Measurements from ENCODE around the gene LCLAT1.

The LCLAT1 gene

DNA sequence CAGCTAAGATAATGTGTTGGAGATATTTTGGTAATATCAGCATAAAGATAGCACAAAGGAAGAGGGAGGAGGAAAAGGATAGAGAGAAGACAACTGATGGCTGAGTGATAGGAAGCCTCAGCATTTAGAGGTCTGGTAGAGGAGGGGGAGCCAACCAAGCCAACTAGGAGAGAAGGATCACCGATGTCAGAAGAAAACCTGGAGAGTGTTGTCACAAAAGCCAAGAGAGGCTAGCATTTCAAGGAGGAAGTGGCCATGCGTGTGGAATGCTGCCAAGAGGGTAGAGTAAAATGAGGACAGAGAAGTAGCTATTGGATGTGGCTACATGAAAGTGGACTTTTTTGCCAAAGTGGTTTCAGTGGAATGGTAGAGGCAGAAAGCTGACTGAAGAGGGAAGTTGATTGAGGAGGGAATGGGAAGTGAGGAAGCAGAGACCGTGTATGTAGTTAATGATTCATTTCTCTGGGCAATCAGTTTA, 34.3 kb downstream of the LCLAT1 start:
- Histone ChIP-seq H3K4me1 (ENCODE audit: control insufficient read depth, low read length) (no peaks in the 10 kb centered on the region), H3K4me3 (ENCODE audit: low read length) (no peak overlapping the region), H3K27me3 (ENCODE audit: control insufficient read depth, low read length) (no peaks in the 10 kb centered on the region), H4K20me1 (ENCODE audit: control insufficient read depth, insufficient read depth, low read depth, low read length) (no peaks in the 10 kb centered on the region), H3F3A (ENCODE audit: control insufficient read depth, insufficient read depth) (no peaks in the 10 kb centered on the region), H3K79me2 (ENCODE audit: control insufficient read depth, low read length) (peaks cover 39% of the 10 kb centered on the region), H3K4me2 (ENCODE audit: low read length) (no peak overlapping the region), H3K9me3 (ENCODE audit: control insufficient read depth, insufficient read depth, low read length) (no peaks in the 10 kb centered on the region), H3K36me3 (ENCODE audit: control insufficient read depth, low read length) (no peaks in the 10 kb centered on the region), H3K9me2 (replicated peaks; ENCODE audit: control insufficient read depth, low read length) (no peaks in the 10 kb centered on the region), H3K27ac (ENCODE audit: low read depth, low read length) (no peak overlapping the region)
- TF ChIP-seq, protein P1, sequence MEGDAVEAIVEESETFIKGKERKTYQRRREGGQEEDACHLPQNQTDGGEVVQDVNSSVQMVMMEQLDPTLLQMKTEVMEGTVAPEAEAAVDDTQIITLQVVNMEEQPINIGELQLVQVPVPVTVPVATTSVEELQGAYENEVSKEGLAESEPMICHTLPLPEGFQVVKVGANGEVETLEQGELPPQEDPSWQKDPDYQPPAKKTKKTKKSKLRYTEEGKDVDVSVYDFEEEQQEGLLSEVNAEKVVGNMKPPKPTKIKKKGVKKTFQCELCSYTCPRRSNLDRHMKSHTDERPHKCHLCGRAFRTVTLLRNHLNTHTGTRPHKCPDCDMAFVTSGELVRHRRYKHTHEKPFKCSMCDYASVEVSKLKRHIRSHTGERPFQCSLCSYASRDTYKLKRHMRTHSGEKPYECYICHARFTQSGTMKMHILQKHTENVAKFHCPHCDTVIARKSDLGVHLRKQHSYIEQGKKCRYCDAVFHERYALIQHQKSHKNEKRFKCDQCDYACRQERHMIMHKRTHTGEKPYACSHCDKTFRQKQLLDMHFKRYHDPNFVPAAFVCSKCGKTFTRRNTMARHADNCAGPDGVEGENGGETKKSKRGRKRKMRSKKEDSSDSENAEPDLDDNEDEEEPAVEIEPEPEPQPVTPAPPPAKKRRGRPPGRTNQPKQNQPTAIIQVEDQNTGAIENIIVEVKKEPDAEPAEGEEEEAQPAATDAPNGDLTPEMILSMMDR (IDR thresholded peaks at IDR 0.05; ENCODE audit: low read depth, low read length, poor library complexity, severe bottlenecking): no peak
- no peak for TF ChIP-seq EZH2phosphoT487 (IDR thresholded peaks at IDR 0.05; ENCODE audit: borderline replicate concordance, low read length)

DNA sequence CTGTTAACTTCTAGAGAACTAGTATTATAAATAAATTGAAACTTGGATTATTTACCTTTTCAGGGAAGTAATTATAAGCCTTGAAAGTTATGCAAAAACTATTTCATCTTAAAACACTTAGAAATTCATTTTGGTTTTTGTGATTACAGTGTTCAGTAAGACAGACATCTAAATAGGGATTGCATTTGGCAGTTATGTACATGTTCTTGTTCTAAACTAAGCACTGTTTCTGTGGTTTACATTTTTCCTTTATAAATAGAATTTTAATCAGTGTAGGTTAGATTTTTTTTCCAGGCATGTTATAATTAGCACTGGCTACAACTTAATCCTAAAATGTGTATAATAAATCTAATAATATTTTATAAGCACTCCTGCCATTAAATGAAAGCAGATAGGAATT, 35.0 kb downstream of the LCLAT1 start:
- Histone ChIP-seq H3K36me3 (ENCODE audit: control insufficient read depth, low read length) (no peaks in the 10 kb centered on the region), H3K9me2 (replicated peaks; ENCODE audit: control insufficient read depth, low read length) (no peaks in the 10 kb centered on the region), H3K27ac (ENCODE audit: low read depth, low read length) (no peak overlapping the region), H3K4me1 (ENCODE audit: control insufficient read depth, low read length) (no peaks in the 10 kb centered on the region), H3K79me2 (ENCODE audit: control insufficient read depth, low read length) (peaks cover 40% of the 10 kb centered on the region), H3F3A (ENCODE audit: control insufficient read depth, insufficient read depth) (no peaks in the 10 kb centered on the region), H3K4me3 (ENCODE audit: low read length) (no peak overlapping the region), H3K27me3 (ENCODE audit: control insufficient read depth, low read length) (no peaks in the 10 kb centered on the region), H3K9me3 (ENCODE audit: control insufficient read depth, insufficient read depth, low read length) (no peaks in the 10 kb centered on the region), H4K20me1 (ENCODE audit: control insufficient read depth, insufficient read depth, low read depth, low read length) (no peaks in the 10 kb centered on the region), H3K4me2 (ENCODE audit: low read length) (no peak overlapping the region)
- TF ChIP-seq, protein P1 (IDR thresholded peaks at IDR 0.05; ENCODE audit: low read depth, low read length, poor library complexity, severe bottlenecking): no peak
- TF ChIP-seq EZH2phosphoT487 (IDR thresholded peaks at IDR 0.05; ENCODE audit: borderline replicate concordance, low read length): no peak

DNA sequence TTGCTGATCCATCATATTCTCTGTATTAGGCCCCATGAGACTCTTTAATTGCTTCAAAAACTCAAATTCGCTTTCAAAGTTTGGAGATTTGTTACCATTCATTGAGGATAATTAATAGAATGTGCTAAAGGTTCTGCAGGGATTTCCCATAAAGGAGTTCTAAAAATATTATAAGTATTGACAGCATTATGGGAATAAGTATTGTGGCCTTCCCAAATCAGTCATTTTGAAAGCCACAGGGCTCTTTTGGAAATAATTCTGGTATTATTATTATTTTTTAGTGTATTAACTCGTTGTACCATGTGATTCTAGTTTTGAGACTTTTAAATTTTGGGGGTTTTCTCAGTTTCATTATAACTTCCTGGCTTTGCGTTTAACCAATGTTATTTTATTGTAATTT, 37.1 kb downstream of the LCLAT1 start:
- TF ChIP-seq EZH2phosphoT487 (IDR thresholded peaks at IDR 0.05; ENCODE audit: borderline replicate concordance, low read length): no peak
- TF ChIP-seq, protein P1 (IDR thresholded peaks at IDR 0.05; ENCODE audit: low read depth, low read length, poor library complexity, severe bottlenecking): no peak
- no peaks in the 10 kb centered on the region for H3K9me3 ChIP-seq (ENCODE audit: control insufficient read depth, insufficient read depth, low read length)
- no peaks in the 10 kb centered on the region for H3K27me3 ChIP-seq (ENCODE audit: control insufficient read depth, low read length)
- no peaks in the 10 kb centered on the region for H3K9me2 ChIP-seq (replicated peaks; ENCODE audit: control insufficient read depth, low read length)
- peaks cover 50% of the 10 kb centered on the region for H3K79me2 ChIP-seq (ENCODE audit: control insufficient read depth, low read length)
- no peaks in the 10 kb centered on the region for H3F3A ChIP-seq (ENCODE audit: control insufficient read depth, insufficient read depth)
- H3K36me3 ChIP-seq (ENCODE audit: control insufficient read depth, low read length): no peaks in the 10 kb centered on the region
- H4K20me1 ChIP-seq (ENCODE audit: control insufficient read depth, insufficient read depth, low read depth, low read length): no peaks in the 10 kb centered on the region
- no peak overlapping the region for H3K27ac ChIP-seq (ENCODE audit: low read depth, low read length)
- no peaks in the 10 kb centered on the region for H3K4me1 ChIP-seq (ENCODE audit: control insufficient read depth, low read length)
- H3K4me3 ChIP-seq (ENCODE audit: low read length): no peak overlapping the region
- no peak overlapping the region for H3K4me2 ChIP-seq (ENCODE audit: low read length)

Data from DOHH2 (cell line).